Germinal center (tissue), 1 donor: ENCODE results near the gene NSMCE1.
"Not testable (repeated sequence)": the region's sequence is repeated elsewhere in the genome, so short reads cannot be mapped to it uniquely, and the experiment has no call there.

Experiments used
- DNase-seq: peaks from one replicate; pipeline ENCODE4 v3.0.0; 2012; ENCODE audit warnings: mixed read lengths, low spot score

NSMCE1 gene

GRCh38 chr16:27272076-27272475 is 3.5 kb upstream of the NSMCE1 start:
- DNase-seq, result no peak

GRCh38 chr16:27270349-27270748 is 1.8 kb upstream of the NSMCE1 start:
- no peak for DNase-seq

GRCh38 chr16:27269300-27270150 is 953 bp upstream of the NSMCE1 start:
- no peak for DNase-seq

- DNase-seq, result no peak
Measured at GRCh38 chr16:27267037-27267677, 1.4 kb downstream of the NSMCE1 start.

- no peak for DNase-seq
Measured at GRCh38 chr16:27265982-27266381, 2.6 kb downstream of the NSMCE1 start.

GRCh38 chr16:27264151-27264550 is 4.4 kb downstream of the NSMCE1 start:
- no peak for DNase-seq

GRCh38 chr16:27262904-27263423 is 5.6 kb downstream of the NSMCE1 start:
- DNase-seq, result not testable (repeated sequence)

GRCh38 chr16:27259710-27260109 is 8.9 kb downstream of the NSMCE1 start:
- DNase-seq, result no peak

GRCh38 chr16:27258241-27258734 is 10.3 kb downstream of the NSMCE1 start:
- no peak for DNase-seq

GRCh38 chr16:27257271-27257670 is 11.3 kb downstream of the NSMCE1 start:
- DNase-seq, result no peak

- DNase-seq, result no peak
Measured at GRCh38 chr16:27256861-27257260, 11.7 kb downstream of the NSMCE1 start.

GRCh38 chr16:27254262-27254811 is 14.2 kb downstream of the NSMCE1 start:
- no peak for DNase-seq

GRCh38 chr16:27253526-27253930 is 15.0 kb downstream of the NSMCE1 start:
- no peak for DNase-seq

- DNase-seq, result no peak
Measured at GRCh38 chr16:27252206-27252585, 16.4 kb downstream of the NSMCE1 start.

- no peak for DNase-seq
Measured at GRCh38 chr16:27251541-27252205, 16.9 kb downstream of the NSMCE1 start.

- not testable (repeated sequence) for DNase-seq
Measured at GRCh38 chr16:27248886-27249285, 19.7 kb downstream of the NSMCE1 start.

GRCh38 chr16:27248036-27248435 is 20.5 kb downstream of the NSMCE1 start:
- no peak for DNase-seq

GRCh38 chr16:27247076-27247475 is 21.5 kb downstream of the NSMCE1 start:
- not testable (repeated sequence) for DNase-seq

GRCh38 chr16:27246439-27246838 is 22.1 kb downstream of the NSMCE1 start:
- no peak for DNase-seq

- no peak for DNase-seq
Measured at GRCh38 chr16:27245276-27246172, 23.0 kb downstream of the NSMCE1 start.

- no peak for DNase-seq
Measured at GRCh38 chr16:27244363-27244755, 24.2 kb downstream of the NSMCE1 start.
